SK-N-SH treated with all-trans-retinoic acid at 6 μM for 48 hours (cell line): ENCODE results near the gene WNT9B.

Source experiments
- PPARA ChIP-seq: fragments of 250-450 bp; sonication (Bioruptor Pico); IDR thresholded peaks from 2 replicates; pipeline ENCODE4 v1.5.0; 2020; ENCODE audit warnings: mild to moderate bottlenecking, borderline replicate concordance
- TF ChIP-seq, protein P1 (sequence below): fragments of 250-450 bp; sonication (Bioruptor Pico); IDR thresholded peaks from 2 replicates; pipeline ENCODE4 v1.8.0; 2020; ENCODE audit warnings: mild to moderate bottlenecking, moderate library complexity, borderline replicate concordance
- TF ChIP-seq, protein P2 (sequence below): fragments of 250-450 bp; sonication (Bioruptor Pico); IDR thresholded peaks from 2 replicates; pipeline ENCODE4 v1.5.1; 2020; ENCODE audit warnings: low read depth, mild to moderate bottlenecking, moderate library complexity

DNA sequence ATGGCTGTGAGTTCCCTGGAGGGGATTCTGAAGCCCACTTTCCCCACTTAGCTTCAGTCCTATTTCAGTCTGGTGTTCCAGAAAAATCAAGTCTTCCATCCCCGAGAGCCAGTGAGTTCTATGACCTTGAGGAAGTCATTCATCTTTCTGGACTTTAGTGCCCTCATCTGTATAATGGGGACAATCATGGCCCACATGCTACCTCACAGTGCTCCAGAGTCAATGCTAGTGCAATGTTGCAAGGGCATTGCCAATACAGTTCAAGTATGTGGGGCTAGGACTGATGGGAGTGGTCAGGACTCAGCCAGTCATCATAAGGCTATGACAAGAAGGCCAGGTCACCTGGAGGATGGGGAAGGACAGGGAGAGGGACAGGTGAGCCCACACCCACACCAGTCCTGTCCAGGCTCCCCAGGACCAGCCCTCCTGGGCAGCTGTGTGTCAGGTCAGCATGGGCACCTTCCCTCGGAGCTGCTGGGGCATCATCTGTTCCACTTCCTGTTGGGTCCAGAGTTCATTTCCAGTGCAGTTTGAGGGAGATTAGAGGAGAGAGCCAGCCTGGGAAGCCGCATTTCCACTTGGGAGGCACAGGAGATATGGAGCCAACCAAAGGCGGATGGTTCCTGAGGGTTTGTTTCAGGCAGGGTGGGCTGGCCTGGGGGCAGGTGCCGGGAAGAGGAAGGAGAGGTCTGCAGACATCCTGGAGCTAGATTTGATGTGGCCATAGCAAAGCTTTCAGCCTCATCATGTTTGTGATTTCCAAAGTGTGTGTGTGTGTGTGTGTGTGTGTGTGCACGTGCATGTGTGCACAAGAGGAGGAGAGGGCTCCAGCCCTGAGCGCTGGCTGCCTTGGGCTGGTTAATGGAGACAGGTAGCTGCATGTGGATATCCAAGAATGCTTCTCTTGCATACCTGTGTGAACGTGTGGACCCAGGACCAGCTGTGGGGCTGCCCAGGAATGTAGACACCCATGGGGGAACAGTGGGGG, 3.9 kb upstream of the WNT9B start:
- no peak for TF ChIP-seq PPARA (CRISPR knock-in tag)
- TF ChIP-seq, protein P1, sequence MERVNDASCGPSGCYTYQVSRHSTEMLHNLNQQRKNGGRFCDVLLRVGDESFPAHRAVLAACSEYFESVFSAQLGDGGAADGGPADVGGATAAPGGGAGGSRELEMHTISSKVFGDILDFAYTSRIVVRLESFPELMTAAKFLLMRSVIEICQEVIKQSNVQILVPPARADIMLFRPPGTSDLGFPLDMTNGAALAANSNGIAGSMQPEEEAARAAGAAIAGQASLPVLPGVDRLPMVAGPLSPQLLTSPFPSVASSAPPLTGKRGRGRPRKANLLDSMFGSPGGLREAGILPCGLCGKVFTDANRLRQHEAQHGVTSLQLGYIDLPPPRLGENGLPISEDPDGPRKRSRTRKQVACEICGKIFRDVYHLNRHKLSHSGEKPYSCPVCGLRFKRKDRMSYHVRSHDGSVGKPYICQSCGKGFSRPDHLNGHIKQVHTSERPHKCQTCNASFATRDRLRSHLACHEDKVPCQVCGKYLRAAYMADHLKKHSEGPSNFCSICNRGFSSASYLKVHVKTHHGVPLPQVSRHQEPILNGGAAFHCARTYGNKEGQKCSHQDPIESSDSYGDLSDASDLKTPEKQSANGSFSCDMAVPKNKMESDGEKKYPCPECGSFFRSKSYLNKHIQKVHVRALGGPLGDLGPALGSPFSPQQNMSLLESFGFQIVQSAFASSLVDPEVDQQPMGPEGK: no peak
- TF ChIP-seq, protein P2, sequence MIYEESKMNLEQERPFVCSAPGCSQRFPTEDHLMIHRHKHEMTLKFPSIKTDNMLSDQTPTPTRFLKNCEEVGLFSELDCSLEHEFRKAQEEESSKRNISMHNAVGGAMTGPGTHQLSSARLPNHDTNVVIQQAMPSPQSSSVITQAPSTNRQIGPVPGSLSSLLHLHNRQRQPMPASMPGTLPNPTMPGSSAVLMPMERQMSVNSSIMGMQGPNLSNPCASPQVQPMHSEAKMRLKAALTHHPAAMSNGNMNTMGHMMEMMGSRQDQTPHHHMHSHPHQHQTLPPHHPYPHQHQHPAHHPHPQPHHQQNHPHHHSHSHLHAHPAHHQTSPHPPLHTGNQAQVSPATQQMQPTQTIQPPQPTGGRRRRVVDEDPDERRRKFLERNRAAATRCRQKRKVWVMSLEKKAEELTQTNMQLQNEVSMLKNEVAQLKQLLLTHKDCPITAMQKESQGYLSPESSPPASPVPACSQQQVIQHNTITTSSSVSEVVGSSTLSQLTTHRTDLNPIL (CRISPR knock-in tag): no peak
